Neuron (in vitro differentiated cells): Measurements from ENCODE around the gene TGFB1.

Experiments used
- H2AFZ ChIP-seq: one replicate; pipeline ENCODE4 v1.6.1; 2013; ENCODE audit warnings: low read depth, mild to moderate bottlenecking, inconsistent platforms, low read length, moderate library complexity
- H3K27me3 ChIP-seq: one replicate; pipeline ENCODE4 v1.6.1; 2013; ENCODE audit warnings: low read length; ENCODE audit not compliant: insufficient read depth
- H3K36me3 ChIP-seq: one replicate; pipeline ENCODE4 v1.6.1; 2013; ENCODE audit warnings: low read length; ENCODE audit not compliant: insufficient read depth
- H3K4me1 ChIP-seq: one replicate; pipeline ENCODE4 v1.6.1; 2013; ENCODE audit warnings: low read length; ENCODE audit not compliant: insufficient read depth
- H3K4me3 ChIP-seq: 2 replicates; pipeline ENCODE4 v1.5.1; 2013; ENCODE audit warnings: mild to moderate bottlenecking, low read length, moderate library complexity
- H3K9me3 ChIP-seq: one replicate; pipeline ENCODE4 v1.6.1; 2013; ENCODE audit warnings: low read length

Gene TGFB1

GRCh38 chr19:41353466-41354342 is at the start of gene TGFB1:
Gene TGFB1 (minus strand): TSS chr19:41353922. CDS start chr19:41353044, 878 bp downstream.
- H3K4me3 ChIP-seq = peak within 1 kb of the TSS; percentile 53
- H3K4me1 ChIP-seq = peaks cover 24% of the 10 kb centered on the region
- H3K9me3 ChIP-seq = no peaks in the 10 kb centered on the region
- peaks cover 4% of the 10 kb centered on the region for H3K36me3 ChIP-seq
- peak within 1 kb of the TSS; percentile 56 for H2AFZ ChIP-seq
- peaks cover 20% of the 10 kb centered on the region for H3K27me3 ChIP-seq

GRCh38 chr19:41402010-41402409 is 48.3 kb upstream of the TGFB1 start:
- H3K4me1 ChIP-seq = peaks cover 13% of the 10 kb centered on the region
- H3K27me3 ChIP-seq = no peaks in the 10 kb centered on the region
- H3K36me3 ChIP-seq = peaks cover 4% of the 10 kb centered on the region
- H3K4me3 ChIP-seq = no peak overlapping the region
- H3K9me3 ChIP-seq = no peaks in the 10 kb centered on the region
- no peak overlapping the region for H2AFZ ChIP-seq

GRCh38 chr19:41401483-41401882 is 47.8 kb upstream of the TGFB1 start:
- Histone ChIP-seq H3K4me3 (no peak overlapping the region), H3K27me3 (no peaks in the 10 kb centered on the region), H3K9me3 (no peaks in the 10 kb centered on the region), H3K36me3 (peaks cover 4% of the 10 kb centered on the region), H2AFZ (no peak overlapping the region), H3K4me1 (peaks cover 14% of the 10 kb centered on the region)

- H3K27me3 ChIP-seq = no peaks in the 10 kb centered on the region
- peaks cover 4% of the 10 kb centered on the region for H3K36me3 ChIP-seq
- no peaks in the 10 kb centered on the region for H3K9me3 ChIP-seq
- no peak overlapping the region for H2AFZ ChIP-seq
- no peak overlapping the region for H3K4me3 ChIP-seq
- H3K4me1 ChIP-seq = peaks cover 17% of the 10 kb centered on the region
Measured at GRCh38 chr19:41399525-41399924, 45.8 kb upstream of the TGFB1 start.

- H3K4me3 ChIP-seq = peak overlapping the region; percentile 93
- peaks cover 4% of the 10 kb centered on the region for H3K36me3 ChIP-seq
- peaks cover 17% of the 10 kb centered on the region for H3K4me1 ChIP-seq
- H2AFZ ChIP-seq = no peak overlapping the region
- no peaks in the 10 kb centered on the region for H3K27me3 ChIP-seq
- no peaks in the 10 kb centered on the region for H3K9me3 ChIP-seq
Measured at GRCh38 chr19:41399091-41399490, 45.4 kb upstream of the TGFB1 start.

- H3K4me1 ChIP-seq = peaks cover 17% of the 10 kb centered on the region
- peak overlapping the region; percentile 93 for H3K4me3 ChIP-seq
- no peaks in the 10 kb centered on the region for H3K9me3 ChIP-seq
- H3K27me3 ChIP-seq = no peaks in the 10 kb centered on the region
- H3K36me3 ChIP-seq = peaks cover 4% of the 10 kb centered on the region
- no peak overlapping the region for H2AFZ ChIP-seq
Measured at GRCh38 chr19:41398598-41398997, 44.9 kb upstream of the TGFB1 start.

- Histone ChIP-seq H3K9me3 (no peaks in the 10 kb centered on the region), H2AFZ (peak overlapping the region; percentile 73), H3K4me1 (peaks cover 17% of the 10 kb centered on the region), H3K36me3 (peaks cover 3% of the 10 kb centered on the region), H3K4me3 (peak overlapping the region; percentile 93), H3K27me3 (no peaks in the 10 kb centered on the region)
Measured at GRCh38 chr19:41398050-41398418, 44.3 kb upstream of the TGFB1 start.

GRCh38 chr19:41397086-41398049 is 43.6 kb upstream of the TGFB1 start, which contains the start of the genes BCKDHA and EXOSC5:
Gene BCKDHA (plus strand): TSS chr19:41397818. CDS start chr19:41397828, 10 bp downstream.
Gene EXOSC5 (minus strand): TSS chr19:41397359. CDS start chr19:41397328, 31 bp downstream.
- Histone ChIP-seq H3K27me3 (no peaks in the 10 kb centered on the region), H2AFZ (peak within 1 kb of the TSS; percentile 73), H3K9me3 (no peaks in the 10 kb centered on the region), H3K36me3 (no peaks in the 10 kb centered on the region), H3K4me1 (peaks cover 17% of the 10 kb centered on the region), H3K4me3 (peak within 1 kb of the TSS; percentile 93)

- peaks cover 12% of the 10 kb centered on the region for H3K36me3 ChIP-seq
- no peak overlapping the region for H2AFZ ChIP-seq
- H3K9me3 ChIP-seq = no peaks in the 10 kb centered on the region
- no peaks in the 10 kb centered on the region for H3K27me3 ChIP-seq
- no peak overlapping the region for H3K4me3 ChIP-seq
- peaks cover 17% of the 10 kb centered on the region for H3K4me1 ChIP-seq
Measured at GRCh38 chr19:41395355-41395754, 41.6 kb upstream of the TGFB1 start.

GRCh38 chr19:41392775-41393174 is 39.1 kb upstream of the TGFB1 start:
- peaks cover 4% of the 10 kb centered on the region for H3K4me1 ChIP-seq
- no peak overlapping the region for H3K4me3 ChIP-seq
- no peaks in the 10 kb centered on the region for H3K9me3 ChIP-seq
- no peaks in the 10 kb centered on the region for H3K27me3 ChIP-seq
- H2AFZ ChIP-seq = no peak overlapping the region
- H3K36me3 ChIP-seq = peaks cover 19% of the 10 kb centered on the region

GRCh38 chr19:41391618-41392017 is 37.9 kb upstream of the TGFB1 start:
- peaks cover 26% of the 10 kb centered on the region for H3K36me3 ChIP-seq

GRCh38 chr19:41386442-41386841 is 32.7 kb upstream of the TGFB1 start:
- no peaks in the 10 kb centered on the region for H3K4me1 ChIP-seq
- H3K9me3 ChIP-seq = no peaks in the 10 kb centered on the region
- H3K4me3 ChIP-seq = no peak overlapping the region
- peaks cover 40% of the 10 kb centered on the region for H3K36me3 ChIP-seq
- no peaks in the 10 kb centered on the region for H3K27me3 ChIP-seq
- no peak overlapping the region for H2AFZ ChIP-seq

More at GRCh38 chr19:41391618-41392017, 37.9 kb upstream of the TGFB1 start:
- Histone ChIP-seq H3K4me3 (no peak overlapping the region), H3K27me3 (no peaks in the 10 kb centered on the region), H3K4me1 (peaks cover 4% of the 10 kb centered on the region), H2AFZ (no peak overlapping the region), H3K9me3 (no peaks in the 10 kb centered on the region)

- Histone ChIP-seq H3K36me3 (peaks cover 27% of the 10 kb centered on the region), H3K27me3 (no peaks in the 10 kb centered on the region), H2AFZ (no peak overlapping the region), H3K4me1 (no peaks in the 10 kb centered on the region), H3K9me3 (no peaks in the 10 kb centered on the region), H3K4me3 (no peak overlapping the region)
Measured at GRCh38 chr19:41384351-41384750, 30.6 kb upstream of the TGFB1 start.
